ENCODE measurements around the gene CDK5RAP1.

The CDK5RAP1 gene

DNA sequence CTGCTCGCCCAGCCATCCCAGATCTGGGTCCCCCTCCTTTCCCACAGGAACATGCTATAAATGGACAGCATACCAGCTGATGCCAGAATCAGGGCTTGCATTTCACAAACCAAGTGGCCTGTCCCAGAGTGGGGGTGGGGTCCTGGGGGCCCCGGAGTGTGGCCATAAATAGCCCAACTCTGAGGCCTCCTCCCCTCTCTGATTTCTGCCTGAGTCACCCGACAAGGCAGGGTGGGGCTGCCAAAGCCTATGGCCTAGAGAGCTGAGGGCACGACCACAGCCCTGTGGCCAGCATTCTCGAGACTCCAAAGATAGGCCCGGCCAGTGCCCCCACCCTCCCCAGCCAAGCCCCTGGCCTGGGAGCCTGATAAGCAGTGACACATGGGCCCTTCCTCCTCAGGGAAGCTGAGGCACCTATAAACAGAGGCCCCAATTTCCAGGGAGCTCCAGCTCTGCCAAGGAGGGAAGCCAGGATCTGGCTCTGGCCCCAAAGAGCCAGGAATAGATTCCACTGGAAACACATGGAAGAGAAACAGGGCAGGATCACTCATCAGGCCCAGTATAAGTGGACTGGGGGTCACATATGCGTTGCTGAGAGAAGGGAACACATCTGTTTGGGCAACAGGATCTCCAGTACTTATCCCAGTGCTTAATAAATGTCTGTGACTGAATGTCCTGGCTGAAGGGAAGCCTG, 22.0 kb upstream of the CDK5RAP1 start:
- TF ChIP-seq Cebpa-rat (IDR thresholded peaks at IDR 0.05) = no peak
- H4K20me1 ChIP-seq = no peaks in the 10 kb centered on the region
- H3K9ac ChIP-seq = peak overlapping the region; percentile 53; the same call in 1 of the 2 replicates
- no peak overlapping the region for H3K4me3 ChIP-seq
- H3K4me1 ChIP-seq = peaks cover 19% of the 10 kb centered on the region
- peak overlapping the region; percentile 18; the same call in 1 of the 2 replicates for H3K4me2 ChIP-seq
- no peaks in the 10 kb centered on the region for H3K27me3 ChIP-seq
- H3K36me3 ChIP-seq = peaks cover 40% of the 10 kb centered on the region
- H3K27ac ChIP-seq = peak overlapping the region; percentile 33; the same call in 1 of the 2 replicates
- H3K9me3 ChIP-seq = no peaks in the 10 kb centered on the region

DNA sequence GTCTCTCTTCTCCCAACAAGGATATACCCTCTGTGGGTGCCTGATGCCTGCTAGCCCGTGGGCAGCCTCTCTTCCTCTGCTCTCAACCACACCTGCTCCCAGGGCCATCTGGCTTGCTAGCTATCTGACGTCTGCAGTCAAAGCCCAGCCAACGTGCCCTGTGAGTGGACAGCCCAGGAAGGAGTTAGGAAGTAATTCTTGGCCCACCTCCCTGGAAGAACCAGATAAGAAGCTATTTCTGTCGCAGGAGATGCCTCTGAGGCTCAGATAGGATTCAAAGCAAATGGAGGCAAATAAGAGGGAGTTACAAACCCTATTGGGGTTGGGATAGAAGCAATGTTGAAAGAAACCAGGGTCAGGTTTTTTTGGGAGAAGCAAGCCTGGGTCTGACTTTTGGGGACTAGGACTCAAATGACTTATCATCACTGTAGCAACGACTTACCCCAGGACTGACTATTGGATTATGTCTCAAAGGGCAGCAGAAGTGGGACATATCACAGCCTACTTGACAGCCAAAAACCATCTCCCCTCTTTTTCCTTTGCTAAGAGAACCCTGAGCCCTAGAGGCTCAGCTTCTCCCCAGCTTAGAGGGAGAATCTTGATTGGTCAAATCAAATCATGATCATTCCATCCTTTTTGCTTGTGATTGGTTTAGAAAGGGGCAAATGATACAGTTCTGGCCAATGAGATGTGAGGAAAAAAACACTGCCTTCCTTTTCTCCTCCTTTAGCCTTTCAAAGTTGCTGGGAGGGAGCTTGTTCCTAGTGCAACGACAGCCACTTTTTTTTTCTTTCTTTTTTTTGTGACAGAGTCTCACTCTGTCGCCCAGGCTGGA, 18.0 kb upstream of the CDK5RAP1 start:
- H3K4me3 ChIP-seq = no peak overlapping the region
- H3K4me1 ChIP-seq = peaks cover 19% of the 10 kb centered on the region
- no peaks in the 10 kb centered on the region for H4K20me1 ChIP-seq
- no peak overlapping the region for H3K9ac ChIP-seq
- no peak for TF ChIP-seq Cebpa-rat (IDR thresholded peaks at IDR 0.05)
- no peaks in the 10 kb centered on the region for H3K9me3 ChIP-seq
- H3K27ac ChIP-seq = peak overlapping the region; percentile 41; the same call in 1 of the 2 replicates
- H3K27me3 ChIP-seq = no peaks in the 10 kb centered on the region
- H3K36me3 ChIP-seq = peaks cover 48% of the 10 kb centered on the region
- H3K4me2 ChIP-seq = peak overlapping the region; percentile 34

DNA sequence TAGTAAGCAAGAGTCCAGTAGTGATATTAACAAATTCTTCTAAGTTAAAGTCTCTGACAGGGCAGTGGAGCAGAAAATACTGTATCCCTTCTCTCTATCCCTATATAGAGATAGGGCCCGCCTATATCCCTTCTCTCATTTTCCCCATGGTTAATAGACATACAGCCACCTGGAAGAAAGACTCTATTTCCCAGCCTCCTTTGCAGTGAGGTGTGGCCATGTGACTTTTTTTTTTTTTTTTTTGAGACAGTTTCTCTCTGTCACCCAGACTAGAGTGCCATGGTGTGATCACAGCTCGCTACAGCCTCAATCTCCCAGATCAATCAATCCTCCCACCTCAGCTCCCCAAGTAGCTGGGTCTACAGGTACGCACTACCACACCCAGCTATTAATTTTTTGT, 16.7 kb upstream of the CDK5RAP1 start:
- no peak overlapping the region for H3K27ac ChIP-seq
- no peak overlapping the region for H3K4me3 ChIP-seq
- no peak for TF ChIP-seq Cebpa-rat (IDR thresholded peaks at IDR 0.05)
- no peak overlapping the region for H3K4me2 ChIP-seq
- H4K20me1 ChIP-seq = no peaks in the 10 kb centered on the region
- H3K36me3 ChIP-seq = peaks cover 38% of the 10 kb centered on the region
- H3K9ac ChIP-seq = no peak overlapping the region
- H3K9me3 ChIP-seq = no peaks in the 10 kb centered on the region
- peaks cover 14% of the 10 kb centered on the region for H3K4me1 ChIP-seq
- H3K27me3 ChIP-seq = no peaks in the 10 kb centered on the region

DNA sequence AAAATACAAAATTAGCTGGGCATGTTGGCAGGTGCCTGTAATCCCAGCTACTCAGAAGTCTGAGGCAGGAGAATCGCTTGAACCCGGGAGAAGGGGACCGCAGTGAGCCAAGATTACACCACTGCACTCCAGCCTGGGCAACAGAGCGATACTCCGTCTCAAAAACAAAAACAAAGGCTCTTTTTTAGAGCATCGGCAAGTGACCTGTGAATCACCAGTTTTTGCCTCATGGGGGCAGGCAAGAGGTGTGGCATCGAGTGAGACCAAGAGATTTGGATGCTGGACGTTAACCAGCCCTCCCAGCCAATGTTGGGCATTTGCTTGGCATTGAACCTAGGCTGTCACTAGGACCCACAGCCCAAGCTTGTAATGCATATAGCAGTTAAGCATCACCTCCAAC, 14.6 kb upstream of the CDK5RAP1 start:
- Histone ChIP-seq H3K9ac (no peak overlapping the region), H4K20me1 (no peaks in the 10 kb centered on the region), H3K27ac (no peak overlapping the region), H3K9me3 (no peaks in the 10 kb centered on the region), H3K4me3 (no peak overlapping the region), H3K4me2 (no peak overlapping the region), H3K27me3 (no peaks in the 10 kb centered on the region), H3K36me3 (peaks cover 53% of the 10 kb centered on the region), H3K4me1 (peaks cover 25% of the 10 kb centered on the region)
- no peak for TF ChIP-seq Cebpa-rat (IDR thresholded peaks at IDR 0.05)

DNA sequence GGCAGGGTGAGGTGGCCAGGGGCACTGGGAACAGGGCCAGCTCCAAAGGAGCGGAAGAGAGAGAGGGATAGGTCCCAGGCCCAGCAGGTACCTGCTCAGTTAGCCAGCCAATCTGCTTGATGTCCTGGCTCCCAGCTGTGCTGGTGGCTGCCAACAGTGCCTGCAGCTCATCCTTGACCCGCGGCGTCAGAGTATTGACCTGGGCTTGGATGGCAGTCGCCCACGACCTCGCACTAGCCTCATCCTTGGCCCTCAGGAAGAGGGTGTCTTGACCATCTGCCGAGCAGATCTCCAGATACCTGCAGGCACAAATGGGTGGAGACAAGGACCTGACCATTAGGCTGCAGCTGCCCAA, 11.1 kb upstream of the CDK5RAP1 start:
- H3K9ac ChIP-seq = no peak overlapping the region
- no peak overlapping the region for H3K4me3 ChIP-seq
- H3K9me3 ChIP-seq = no peaks in the 10 kb centered on the region; the same call in 1 of the 2 replicates
- H3K4me1 ChIP-seq = peaks cover 50% of the 10 kb centered on the region
- H3K27me3 ChIP-seq = no peaks in the 10 kb centered on the region
- no peaks in the 10 kb centered on the region for H4K20me1 ChIP-seq
- TF ChIP-seq Cebpa-rat (IDR thresholded peaks at IDR 0.05) = no peak
- peaks cover 53% of the 10 kb centered on the region for H3K36me3 ChIP-seq
- no peak overlapping the region for H3K4me2 ChIP-seq
- H3K27ac ChIP-seq = peak overlapping the region; percentile 92; the same call in 1 of the 2 replicates

DNA sequence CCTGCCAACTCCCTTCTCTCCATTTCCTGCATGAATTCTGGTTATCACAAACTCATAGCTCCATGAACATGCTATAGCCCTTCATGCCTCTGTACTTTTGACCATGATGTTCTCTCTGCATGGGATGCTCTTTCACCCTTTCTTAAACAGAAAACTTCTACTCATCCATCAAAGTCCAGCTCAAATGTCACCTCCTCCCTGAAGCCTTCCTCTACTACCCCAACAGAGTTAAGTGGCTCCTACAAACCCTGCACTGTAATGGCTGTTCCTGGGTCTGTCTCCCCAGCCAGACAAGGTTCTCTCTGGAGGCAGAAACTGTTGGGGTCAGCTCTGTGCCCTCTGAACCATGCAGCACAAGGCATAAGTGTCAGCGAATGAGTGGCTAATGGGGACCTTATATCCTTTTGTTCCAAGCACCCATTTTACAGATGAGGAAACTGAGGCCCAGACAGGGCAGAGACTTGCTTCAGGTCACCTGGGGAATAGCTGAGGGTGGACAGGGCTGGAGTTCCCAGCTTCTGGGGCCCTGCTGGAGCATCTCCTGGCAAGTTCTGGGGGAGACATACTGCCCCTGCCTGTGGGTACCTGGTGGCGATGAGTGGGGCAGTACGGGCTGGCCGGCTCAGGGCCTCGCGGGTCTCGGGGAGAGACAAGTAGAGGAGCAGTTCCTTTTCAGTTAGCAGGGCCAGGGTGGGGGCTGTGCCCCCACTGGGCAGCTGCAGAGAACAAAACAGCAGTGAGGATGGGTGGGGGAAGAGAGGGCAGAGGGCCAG, 10.6 kb upstream of the CDK5RAP1 start:
- H4K20me1 ChIP-seq = no peaks in the 10 kb centered on the region
- TF ChIP-seq Cebpa-rat (IDR thresholded peaks at IDR 0.05) = no peak
- peak overlapping the region; percentile 92; the same call in 1 of the 2 replicates for H3K27ac ChIP-seq

DNA sequence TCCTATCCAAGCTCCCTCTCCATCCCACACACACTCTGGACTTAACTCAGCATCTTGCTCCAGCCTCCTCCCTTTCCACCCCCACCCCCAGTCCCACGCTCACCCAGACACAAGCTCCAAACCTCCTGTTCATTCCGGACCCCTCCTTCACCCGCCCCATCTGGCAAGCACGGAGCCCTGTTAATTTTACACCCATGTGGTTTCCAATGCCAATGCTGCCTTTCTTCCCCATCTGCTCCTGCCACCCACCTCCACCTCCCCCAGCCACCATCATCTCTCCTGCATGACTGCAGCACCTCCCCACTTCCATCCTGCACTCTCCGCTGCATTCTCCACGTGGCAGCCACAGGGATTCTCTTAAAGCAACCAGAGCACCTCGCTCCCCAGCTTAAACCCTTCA, 9.9 kb upstream of the CDK5RAP1 start:
- H3K4me1 ChIP-seq = peaks cover 62% of the 10 kb centered on the region
- no peaks in the 10 kb centered on the region; the same call in 1 of the 2 replicates for H3K9me3 ChIP-seq
- no peaks in the 10 kb centered on the region for H4K20me1 ChIP-seq
- peak overlapping the region; percentile 92 for H3K27ac ChIP-seq
- no peaks in the 10 kb centered on the region for H3K27me3 ChIP-seq
- no peak overlapping the region for H3K4me3 ChIP-seq
- no peak overlapping the region for H3K9ac ChIP-seq
- H3K4me2 ChIP-seq = peak overlapping the region; percentile 94
- TF ChIP-seq Cebpa-rat (IDR thresholded peaks at IDR 0.05) = no peak
- peaks cover 49% of the 10 kb centered on the region for H3K36me3 ChIP-seq

More for the DNA sequence above, 10.6 kb upstream of the CDK5RAP1 start:
- peaks cover 53% of the 10 kb centered on the region for H3K36me3 ChIP-seq
- H3K9me3 ChIP-seq = no peaks in the 10 kb centered on the region; the same call in 1 of the 2 replicates
- peak overlapping the region; percentile 94 for H3K4me2 ChIP-seq
- H3K4me1 ChIP-seq = peaks cover 56% of the 10 kb centered on the region
- H3K27me3 ChIP-seq = no peaks in the 10 kb centered on the region
- no peak overlapping the region for H3K4me3 ChIP-seq
- no peak overlapping the region for H3K9ac ChIP-seq

DNA sequence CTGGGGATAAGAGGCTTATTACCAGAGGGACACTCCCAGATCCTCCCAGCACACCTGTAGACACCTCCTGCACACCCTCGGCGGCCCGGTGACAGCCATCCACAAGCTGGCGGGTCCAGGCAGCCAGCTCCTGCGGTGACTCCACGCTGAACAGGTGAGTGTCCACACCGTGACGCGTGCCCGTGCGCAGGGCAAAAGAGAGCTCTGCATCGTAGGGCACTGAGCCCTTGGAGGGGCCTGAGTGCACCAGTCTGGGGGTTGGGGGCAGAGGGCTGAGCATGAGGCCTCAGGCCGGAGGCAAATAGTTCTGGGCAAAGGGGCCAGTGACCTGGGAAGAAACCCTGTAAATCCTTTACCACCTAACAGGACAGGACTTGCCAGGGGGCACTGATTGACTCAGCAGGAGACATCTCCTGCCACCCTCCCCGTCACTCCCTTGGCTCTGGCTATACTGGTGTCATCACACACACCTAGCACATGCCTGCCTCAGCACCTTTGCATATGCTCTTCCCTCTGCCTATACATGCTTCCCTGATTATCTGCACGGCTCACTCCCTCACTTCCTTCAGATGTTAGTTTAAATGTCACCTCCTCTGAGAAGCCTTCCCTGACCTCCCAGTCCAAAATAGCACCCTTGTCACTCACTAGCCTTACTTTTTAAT, 8.9 kb upstream of the CDK5RAP1 start:
- no peak overlapping the region for H3K4me3 ChIP-seq
- H3K9me3 ChIP-seq = no peaks in the 10 kb centered on the region; the same call in 1 of the 2 replicates
- H3K4me2 ChIP-seq = peak overlapping the region; percentile 94
- peaks cover 65% of the 10 kb centered on the region for H3K4me1 ChIP-seq
- peak overlapping the region; percentile 25; the same call in 1 of the 2 replicates for H3K9ac ChIP-seq
- H4K20me1 ChIP-seq = no peaks in the 10 kb centered on the region
- peak overlapping the region; percentile 92 for H3K27ac ChIP-seq
- no peak for TF ChIP-seq Cebpa-rat (IDR thresholded peaks at IDR 0.05)
- no peaks in the 10 kb centered on the region for H3K27me3 ChIP-seq
- H3K36me3 ChIP-seq = peaks cover 50% of the 10 kb centered on the region
